ENCODE measurements around the gene HAVCR2.
"Not testable (repeated sequence)": the region's sequence is repeated elsewhere in the genome, so short reads cannot be mapped to it uniquely, and the experiment has no call there.

The HAVCR2 gene

GRCh38 chr5:157086751-157087359, 22.0 kb downstream of the HAVCR2 start:
- DNase-seq = no peak

GRCh38 chr5:157085930-157086329, 22.9 kb downstream of the HAVCR2 start:
- DNase-seq = no peak

GRCh38 chr5:157080286-157080685, 28.6 kb downstream of the HAVCR2 start:
- no peak for DNase-seq

- DNase-seq = no peak
These were observed 32.3 kb downstream of the HAVCR2 start for GRCh38 chr5:157076558-157076957.

GRCh38 chr5:157072508-157072907, 36.3 kb downstream of the HAVCR2 start:
- no peak for DNase-seq

- no peak for DNase-seq
These were observed 38.9 kb downstream of the HAVCR2 start for GRCh38 chr5:157069949-157070348.

GRCh38 chr5:157068785-157069184, 40.1 kb downstream of the HAVCR2 start:
- DNase-seq = no peak

GRCh38 chr5:157068339-157068738, 40.5 kb downstream of the HAVCR2 start:
- no peak for DNase-seq

GRCh38 chr5:157067005-157067404, 41.8 kb downstream of the HAVCR2 start:
- DNase-seq = no peak

GRCh38 chr5:157066080-157066479, 42.8 kb downstream of the HAVCR2 start:
- no peak for DNase-seq

GRCh38 chr5:157063776-157064430, 44.9 kb downstream of the HAVCR2 start:
- no peak for DNase-seq

- DNase-seq = no peak
These were observed 49.0 kb downstream of the HAVCR2 start for GRCh38 chr5:157059891-157060290.

- DNase-seq = no peak
These were observed 49.7 kb downstream of the HAVCR2 start, which contains the start of gene HAVCR1 for GRCh38 chr5:157059093-157059539. Gene HAVCR1 (minus strand): TSS chr5:157059116. CDS start chr5:157057943, 1,173 bp downstream.

- no peak for DNase-seq
These were observed 51.1 kb downstream of the HAVCR2 start for GRCh38 chr5:157057459-157058370.

GRCh38 chr5:157056848-157057247, 52.0 kb downstream of the HAVCR2 start:
- not testable (repeated sequence) for DNase-seq

- DNase-seq = no peak
These were observed 57.1 kb downstream of the HAVCR2 start for GRCh38 chr5:157051604-157052245.

- no peak for DNase-seq
These were observed 58.8 kb downstream of the HAVCR2 start for GRCh38 chr5:157050050-157050449.

GRCh38 chr5:157049605-157050004, 59.2 kb downstream of the HAVCR2 start:
- no peak for DNase-seq

- no peak for DNase-seq
These were observed 60.9 kb downstream of the HAVCR2 start for GRCh38 chr5:157047898-157048297.

- DNase-seq = not testable (repeated sequence)
These were observed 61.8 kb downstream of the HAVCR2 start for GRCh38 chr5:157047016-157047415.

- no peak for DNase-seq
These were observed 62.8 kb downstream of the HAVCR2 start for GRCh38 chr5:157046041-157046440.

GRCh38 chr5:157045601-157046000, 63.2 kb downstream of the HAVCR2 start:
- DNase-seq = no peak
